ENCODE results near the gene MBD3L5.
"Not testable (repeated sequence)": the region's sequence is repeated elsewhere in the genome, so short reads cannot be mapped to it uniquely, and the experiment has no call there.

Gene MBD3L5

DNA sequence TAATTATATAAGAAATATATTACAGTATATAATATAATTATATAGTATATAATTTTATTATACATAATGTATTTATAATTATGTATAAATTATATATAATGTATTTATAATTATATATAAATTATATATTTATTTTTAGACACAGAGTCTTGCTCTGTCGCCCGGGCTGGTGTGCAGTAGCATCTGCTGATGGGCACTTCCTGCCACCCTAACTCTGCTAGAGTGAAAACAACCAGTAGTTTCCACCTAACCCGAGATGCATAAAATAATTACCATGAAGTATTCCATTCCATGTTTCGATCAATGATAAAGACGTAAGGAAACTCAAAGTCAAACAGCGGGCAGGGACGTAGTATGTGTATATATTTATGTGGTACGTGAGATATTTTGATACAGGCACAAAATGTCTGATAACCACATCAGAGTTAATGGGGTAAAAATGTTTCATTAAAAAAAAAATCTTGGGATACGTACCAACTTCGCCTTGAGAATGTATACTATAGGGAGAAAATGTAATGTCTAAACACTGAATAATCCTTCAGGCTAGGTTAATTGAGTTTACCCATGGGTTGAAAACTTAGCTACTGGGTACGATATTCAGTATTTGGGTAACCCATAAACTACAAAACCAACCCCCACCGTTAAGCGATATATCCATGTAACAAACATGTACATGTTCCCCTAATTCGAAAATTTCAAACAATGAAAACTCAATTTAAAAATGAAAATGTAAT lies 24.4 kb downstream of the MBD3L5 start:
- not testable (repeated sequence) for DNase-seq

DNA sequence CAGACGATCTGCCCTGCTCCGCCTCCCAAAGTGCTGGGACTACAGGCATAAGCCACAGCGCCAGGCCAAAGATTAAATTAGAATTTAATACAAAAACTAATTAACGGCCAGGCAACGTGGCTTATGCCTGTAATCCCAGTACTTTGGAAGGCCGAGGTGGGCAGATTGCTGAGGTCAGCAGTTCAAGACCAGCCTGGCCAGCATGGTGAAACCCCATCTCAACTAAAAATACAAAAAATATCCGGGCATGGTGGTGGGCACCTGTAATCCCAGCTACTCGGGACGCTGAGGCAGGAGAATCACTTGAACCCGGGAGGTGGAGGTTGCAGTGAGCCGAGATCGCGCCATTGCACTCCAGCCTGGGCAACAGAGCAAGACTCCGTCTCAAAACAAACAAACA lies 25.3 kb downstream of the MBD3L5 start:
- not testable (repeated sequence) for DNase-seq

DNA sequence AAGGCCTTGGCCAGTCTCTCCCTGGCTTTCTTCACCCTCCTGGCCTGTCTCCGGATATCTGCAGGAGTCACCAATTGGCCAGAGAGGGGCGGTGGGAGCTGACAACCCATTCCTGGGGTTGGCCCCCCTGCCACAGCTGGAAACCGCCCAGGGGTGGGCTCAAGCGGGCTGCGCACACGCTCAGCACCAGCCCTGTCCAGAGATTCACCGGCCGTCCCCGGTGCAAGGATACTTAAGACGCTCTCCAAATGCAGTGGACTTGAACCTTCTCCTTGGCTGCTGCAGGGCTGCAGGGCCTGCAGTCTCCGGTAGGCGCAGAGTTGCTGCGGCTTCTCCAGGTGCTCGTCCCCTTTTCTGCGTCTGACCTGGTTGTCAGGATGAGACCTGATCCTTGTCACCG lies 26.0 kb downstream of the MBD3L5 start:
- not testable (repeated sequence) for DNase-seq

DNA sequence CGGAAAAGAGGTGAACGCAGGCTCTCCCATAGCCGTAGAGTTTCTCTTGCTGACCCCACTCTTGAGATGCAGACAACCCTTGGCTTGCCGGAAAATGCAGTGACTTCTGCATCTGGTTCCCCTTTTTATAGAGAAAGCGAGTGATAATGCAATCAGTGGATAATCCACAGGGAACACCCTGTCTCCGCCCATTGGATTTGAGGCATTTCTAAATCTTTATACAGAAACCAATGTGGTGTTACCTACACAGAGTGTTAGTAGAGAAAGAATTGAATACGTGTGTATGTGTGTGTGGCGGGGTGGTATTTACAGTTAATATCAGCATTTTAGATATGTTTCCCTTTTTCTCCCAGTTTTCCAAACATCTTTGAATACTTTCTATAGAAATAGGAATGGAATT lies 28.2 kb downstream of the MBD3L5 start, which contains the start of gene MBD3L3:
TSS of gene MBD3L3 (minus strand) at position 101 of the 400 bp plus-strand sequence. CDS start at position 30, 71 bp downstream.
- DNase-seq = not testable (repeated sequence)

DNA sequence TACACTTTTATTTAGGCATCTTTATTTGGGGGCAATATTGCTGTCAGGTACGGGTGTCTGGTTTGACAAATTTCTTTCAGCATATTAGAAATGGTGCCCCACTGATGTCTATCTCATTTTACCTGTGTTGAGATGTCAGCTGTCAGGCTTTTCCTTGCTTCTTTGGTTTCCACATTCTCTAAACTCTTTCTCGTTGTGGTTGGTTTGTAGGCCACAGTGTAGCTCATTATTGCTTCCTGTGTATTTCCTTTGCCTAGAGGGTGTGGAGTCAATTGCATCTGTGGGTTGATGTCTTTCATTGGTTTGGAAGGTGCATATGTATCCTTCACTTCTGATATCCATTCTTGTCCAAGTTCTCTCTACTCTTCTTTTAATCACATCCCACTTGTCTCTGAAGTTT lies 29.6 kb downstream of the MBD3L5 start:
- not testable (repeated sequence) for DNase-seq

DNA sequence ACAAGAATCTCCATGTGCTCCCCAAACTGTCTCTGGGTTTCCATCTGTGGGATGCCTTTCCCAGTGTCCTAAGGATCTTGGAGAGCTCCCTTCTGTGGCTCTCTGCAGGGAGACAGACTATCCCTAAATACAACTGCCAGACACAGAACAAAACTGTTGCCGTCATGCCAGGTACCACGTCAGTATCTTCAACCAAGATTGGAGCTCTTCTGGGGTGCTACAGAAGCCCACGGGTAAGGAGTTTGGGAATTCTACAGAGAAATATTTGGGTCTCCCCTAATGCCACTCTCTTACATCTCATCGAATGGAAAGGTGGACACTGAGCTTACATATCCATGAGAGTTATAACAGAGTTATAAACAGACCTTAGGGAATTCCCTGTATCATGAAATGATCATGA lies 33.0 kb downstream of the MBD3L5 start:
- DNase-seq = no peak

DNA sequence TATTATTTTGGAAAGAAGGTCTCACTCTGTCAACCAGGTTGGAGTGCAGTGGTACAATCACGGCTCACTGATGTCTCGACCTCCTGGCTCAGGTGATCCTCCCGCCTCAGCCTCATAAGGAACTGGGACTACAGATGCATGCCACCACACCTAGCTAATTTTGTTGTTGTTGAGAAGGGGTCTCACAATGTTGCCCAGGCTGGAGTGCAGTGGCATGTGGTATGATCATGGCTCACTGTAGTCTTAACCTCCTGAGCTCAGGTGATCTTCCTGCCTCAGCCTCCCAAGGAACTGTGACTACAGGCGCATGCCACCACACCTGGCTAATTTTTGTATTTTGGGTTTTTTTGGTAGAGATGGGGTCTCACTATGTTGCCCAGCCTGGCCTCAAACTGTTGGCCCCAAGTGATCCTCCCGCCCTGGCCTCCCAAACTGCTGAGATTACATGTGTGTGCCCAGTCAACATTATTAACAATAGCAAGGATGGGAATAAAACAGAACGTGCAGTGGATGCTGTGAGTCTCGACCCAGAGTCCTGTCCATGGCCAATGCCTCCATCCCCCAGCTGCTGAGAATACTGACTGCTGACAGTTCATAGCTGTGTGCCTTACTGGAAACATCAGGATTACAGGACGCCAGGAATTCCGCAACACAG lies 33.5 kb downstream of the MBD3L5 start:
- DNase-seq = no peak

DNA sequence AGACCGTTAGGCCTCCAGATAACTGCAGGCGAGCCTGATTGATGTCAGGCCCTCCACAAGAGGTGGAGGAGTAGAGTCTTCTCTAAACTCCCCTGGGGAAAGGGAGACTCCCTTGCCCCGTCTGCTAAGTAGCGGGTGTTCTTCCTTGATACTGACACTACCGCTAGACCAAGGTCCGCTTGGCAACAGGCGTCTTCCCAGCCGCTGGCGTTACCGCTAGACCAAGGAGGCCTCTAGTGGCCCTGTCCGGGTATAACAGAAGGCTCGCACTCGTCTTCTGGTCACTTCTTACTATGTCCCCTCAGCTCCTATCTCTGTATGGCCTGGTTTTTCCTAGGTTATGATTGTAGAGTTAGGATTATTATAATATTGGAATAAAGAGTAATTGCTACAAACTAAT lies 36.7 kb downstream of the MBD3L5 start:
- not testable (repeated sequence) for DNase-seq

DNA sequence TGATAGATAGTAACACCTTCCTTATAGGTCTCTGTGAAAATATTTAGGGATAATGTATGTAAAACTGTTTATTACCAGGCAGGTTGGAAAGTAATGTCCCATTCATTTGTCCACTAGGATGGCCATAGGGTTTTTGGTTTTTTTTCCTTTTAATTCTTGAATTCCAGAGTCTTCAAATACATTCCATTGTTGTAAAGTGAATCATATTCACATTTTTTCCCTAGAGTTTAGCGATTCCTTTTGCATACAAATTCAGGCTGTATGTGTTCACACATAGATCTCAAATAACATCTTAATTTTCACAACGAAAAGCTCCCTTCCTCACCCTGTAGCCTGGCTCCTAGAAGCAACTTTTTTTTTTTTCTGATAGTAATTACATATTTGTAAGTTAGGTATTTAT lies 37.3 kb downstream of the MBD3L5 start:
- DNase-seq = no peak

DNA sequence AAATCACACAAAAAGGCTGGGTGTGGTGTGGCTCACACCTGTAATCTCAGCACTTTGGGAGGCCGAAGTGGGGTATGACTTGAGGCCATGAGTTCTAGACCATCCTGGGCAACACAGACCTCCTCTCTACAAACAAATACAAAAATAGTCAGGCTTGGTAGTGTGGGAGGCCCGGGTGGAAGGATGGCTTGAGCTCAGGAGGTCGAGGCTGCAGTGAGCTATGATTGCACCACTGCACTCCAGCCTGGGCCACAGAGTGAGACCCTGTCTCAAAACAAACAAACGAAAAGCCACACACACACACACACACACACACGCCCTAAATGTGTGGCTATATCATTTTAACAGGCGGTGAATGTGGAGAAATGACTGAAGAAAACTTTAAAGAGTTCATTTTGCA lies 38.2 kb downstream of the MBD3L5 start:
- no peak for DNase-seq

DNA sequence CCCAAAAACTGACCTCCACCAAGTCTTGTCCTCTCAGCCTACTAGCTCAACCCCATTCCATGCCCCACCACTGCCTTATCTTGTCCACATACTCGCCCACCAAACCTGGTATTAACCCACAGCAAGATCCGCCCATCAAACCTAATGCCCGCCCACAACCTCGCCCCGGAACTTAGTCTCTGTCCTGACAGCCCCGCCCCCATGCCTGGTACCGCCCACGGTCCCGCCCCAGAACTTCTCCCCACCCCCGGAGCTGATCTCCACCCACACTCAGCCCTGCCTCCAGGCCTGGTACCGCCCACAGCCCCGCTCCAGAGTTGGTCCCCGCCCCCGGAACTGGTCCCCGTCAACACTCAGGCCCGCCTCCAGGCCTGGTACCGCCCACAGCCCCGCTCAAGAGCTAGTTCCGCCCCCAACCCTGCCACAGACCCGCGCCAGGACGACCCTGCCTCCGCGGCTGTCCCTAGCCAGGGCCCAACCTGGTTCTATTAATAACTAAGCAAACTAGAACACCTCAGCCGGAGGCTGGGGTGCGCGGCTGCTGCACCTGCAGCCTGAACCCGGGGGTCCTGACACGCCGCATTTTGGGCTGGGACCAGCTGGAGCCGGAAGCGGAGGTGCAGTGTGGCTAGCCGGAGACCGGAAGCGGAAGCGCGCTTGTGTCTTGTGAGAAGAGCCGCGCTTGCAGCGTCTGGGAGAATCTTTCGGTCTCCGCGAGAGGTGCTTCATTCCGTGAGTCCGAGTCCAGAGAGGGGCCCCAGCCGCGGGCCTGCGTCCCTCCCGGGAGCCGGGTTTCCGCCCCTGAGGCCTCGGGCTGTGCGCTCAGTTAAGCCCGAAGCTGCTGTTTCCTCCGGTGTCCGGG lies 38.9 kb downstream of the MBD3L5 start, which contains the start of gene ZNF557:
TSS of gene ZNF557 (plus strand) at position 662 of the 862 bp plus-strand sequence. CDS start 5,372 bp downstream, outside the sequence.
- peak; percentile 99 for DNase-seq

DNA sequence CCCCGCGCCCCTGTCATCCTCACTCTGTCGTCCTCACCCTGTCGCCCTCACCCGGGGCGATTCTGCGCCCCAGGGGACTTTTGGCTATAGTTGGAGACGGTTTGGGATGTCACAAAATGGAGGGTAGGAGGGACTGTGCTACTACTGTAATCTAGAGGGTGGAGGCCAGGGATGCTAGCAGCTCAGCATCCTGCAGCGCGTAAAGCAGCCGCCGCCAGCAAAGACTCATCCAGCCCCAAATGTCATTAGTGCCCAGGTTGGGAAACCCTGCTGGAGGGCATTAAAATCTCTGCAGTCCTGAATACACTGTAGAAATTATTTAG lies 39.5 kb downstream of the MBD3L5 start:
- DNase-seq = no peak

DNA sequence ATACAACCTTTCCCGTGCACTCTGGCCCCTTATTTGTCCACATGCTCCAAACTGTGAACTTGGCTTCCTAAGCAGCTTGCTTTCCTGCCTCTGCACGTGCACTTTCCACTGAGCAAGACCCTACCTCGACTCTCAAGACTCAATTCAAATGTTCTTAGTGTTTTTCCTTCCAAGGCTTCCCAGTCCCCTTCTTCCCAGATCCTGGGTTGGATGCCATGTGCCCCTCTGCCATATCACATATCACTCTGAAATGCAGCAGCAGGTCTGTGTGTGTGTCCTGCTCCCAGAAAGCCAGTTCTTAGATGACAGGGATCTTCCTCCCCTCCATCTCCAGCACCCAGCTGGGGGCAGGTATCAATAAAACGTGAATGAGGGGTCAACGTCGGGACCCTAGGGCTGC lies 42.2 kb downstream of the MBD3L5 start:
- no peak for DNase-seq

DNA sequence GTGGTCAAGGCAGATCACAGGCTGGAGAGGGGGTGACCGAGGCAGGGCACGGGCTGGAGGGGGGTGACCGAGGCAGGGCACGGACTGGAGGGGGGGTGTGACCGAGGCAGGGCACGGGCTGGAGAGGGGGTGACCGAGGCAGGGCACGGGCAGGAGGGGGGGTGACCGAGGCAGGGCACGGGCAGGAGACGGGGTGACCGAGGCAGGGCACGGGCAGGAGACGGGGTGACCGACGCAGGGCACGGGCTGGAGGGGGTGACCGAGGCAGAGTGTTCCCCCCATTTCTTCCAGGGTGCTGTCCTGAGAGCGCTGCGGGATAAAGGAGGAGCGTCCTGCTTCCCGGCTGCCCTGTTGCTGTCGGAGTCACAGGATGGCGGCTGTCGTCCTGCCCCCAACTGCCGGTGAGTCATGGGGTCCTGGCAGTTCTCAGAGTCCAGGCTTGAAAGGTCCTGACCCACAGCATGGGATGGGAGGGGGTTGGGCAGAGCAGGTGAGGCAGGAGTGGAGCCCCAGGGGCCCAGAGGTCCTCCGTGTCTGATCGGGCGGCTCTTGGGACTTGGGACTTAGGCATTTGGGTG lies 44.4 kb downstream of the MBD3L5 start:
- no peak for DNase-seq

DNA sequence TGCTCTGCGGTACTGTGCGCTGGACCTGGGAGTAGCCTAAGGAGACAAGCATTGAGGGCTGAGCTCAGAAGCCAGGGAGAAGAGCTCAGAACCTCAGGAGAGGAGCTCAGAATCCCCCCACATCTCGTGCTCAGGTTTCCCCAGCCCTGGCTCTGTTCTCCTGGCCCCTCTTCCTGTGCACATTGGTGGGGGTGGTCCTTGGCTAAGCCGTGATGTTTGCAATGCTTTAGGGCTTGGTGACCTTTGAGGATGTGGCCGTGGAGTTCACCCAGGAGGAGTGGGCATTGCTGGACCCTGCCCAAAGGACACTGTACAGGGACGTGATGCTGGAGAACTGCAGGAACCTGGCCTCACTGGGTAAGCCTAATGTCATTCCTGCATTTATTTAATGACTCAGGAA lies 45.8 kb downstream of the MBD3L5 start:
- DNase-seq = no peak

DNA sequence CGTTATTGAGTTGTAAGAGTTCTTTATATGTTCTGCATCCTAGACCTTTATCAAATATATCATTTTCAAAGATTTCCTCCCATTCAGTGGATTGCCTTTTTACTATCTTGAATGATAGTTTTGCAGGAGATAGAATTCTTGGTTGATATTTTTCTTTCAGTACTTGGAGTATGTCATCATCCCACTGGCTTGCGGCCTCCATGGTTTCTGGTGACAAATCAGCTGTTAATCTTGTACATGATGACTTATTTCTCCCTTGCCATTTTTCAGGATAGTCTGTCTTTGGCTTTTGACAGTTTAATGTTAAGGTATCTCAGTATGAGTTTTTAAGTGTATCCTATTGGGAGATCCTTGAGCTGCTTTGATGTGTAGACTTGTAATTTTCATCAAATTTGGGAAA lies 47.6 kb downstream of the MBD3L5 start:
- DNase-seq = no peak

Measured in activated gamma-delta T cell treated with Interleukin-2 at 50 U/mL for 16 hours (primary cell).